PC-3 (cell line): Measurements from ENCODE around the gene ACOXL. TPM values are rescaled to one million over a fixed set of nuclear protein-coding genes. Genes with fewer than 3 reads are reported as not detected.

Source experiments
- ATAC-seq: fragments of 200-7000 bp; cut with Tn5 transposase; 2 replicates; pipeline ENCODE4 v1.9.1; 2020; ENCODE audit warnings: mild to moderate bottlenecking, moderate library complexity
- BruUV-seq: library from RNA; stranded (reverse); fragments of 400-500 nt; replicated peaks from 2 replicates; lab custom pipeline; 2021; lab: Mats Ljungman, UMichigan
- CTCF ChIA-PET: fragments of 300-600 bp; sonication (Branson Sonifier 250); formaldehyde crosslinking; loops from one replicate; lab custom pipeline; 2022; ENCODE audit warnings: antibody characterized with exemption; lab: Charles Lee
- POLR2A ChIA-PET: fragments of 300-600 bp; sonication (Branson Sonifier 250); formaldehyde crosslinking; loops from one replicate; lab custom pipeline; 2022; ENCODE audit warnings: antibody characterized with exemption; ENCODE audit not compliant: unreplicated experiment; lab: Charles Lee
- DNase-seq: peaks from one replicate; pipeline ENCODE4 v3.0.0-alpha.2; 2015
- H2AFZ ChIP-seq: fragments of 300-600 bp; sonication (generic); 2 replicates; pipeline ENCODE4 v1.6.0; 2016; ENCODE audit warnings: antibody characterized with exemption, low read length
- H3F3A ChIP-seq: fragments of 300-600 bp; sonication (generic); one replicate; pipeline ENCODE4 v1.6.0; 2017; ENCODE audit warnings: antibody characterized with exemption, low read length, control low read depth, mild to moderate bottlenecking; ENCODE audit not compliant: unreplicated experiment
- H3K27ac ChIP-seq: fragments of 300-600 bp; sonication (generic); 2 replicates; pipeline ENCODE4 v1.5.1; 2016; ENCODE audit warnings: mild to moderate bottlenecking, low read length
- H3K27me3 ChIP-seq: fragments of 300-600 bp; sonication (generic); 2 replicates; pipeline ENCODE4 v1.6.1; 2016; ENCODE audit warnings: low read length, mixed read lengths
- H3K36me3 ChIP-seq: fragments of 300-600 bp; sonication (generic); 2 replicates; pipeline ENCODE4 v1.6.1; 2016; ENCODE audit warnings: low read depth, mixed run types, low read length, mixed read lengths
- H3K4me1 ChIP-seq: fragments of 300-600 bp; sonication (generic); 2 replicates; pipeline ENCODE4 v1.5.1; 2016; ENCODE audit warnings: low read length; ENCODE audit not compliant: insufficient read depth
- H3K4me2 ChIP-seq: fragments of 300-600 bp; sonication (generic); 2 replicates; pipeline ENCODE4 v1.6.0; 2016; ENCODE audit warnings: low read length
- H3K4me3 ChIP-seq: fragments of 300-600 bp; sonication (generic); 2 replicates; pipeline ENCODE4 v1.5.1; 2016; ENCODE audit warnings: mild to moderate bottlenecking, low read length, mixed read lengths
- H3K79me2 ChIP-seq: fragments of 300-600 bp; sonication (generic); 2 replicates; pipeline ENCODE4 v1.6.1; 2017; ENCODE audit warnings: low read length, mixed read lengths
- H3K9ac ChIP-seq: fragments of 300-600 bp; sonication (generic); 2 replicates; pipeline ENCODE4 v1.6.0; 2016; ENCODE audit warnings: mild to moderate bottlenecking, low read length
- H3K9me2 ChIP-seq: fragments of 300-600 bp; sonication (generic); replicated peaks from 2 replicates; pipeline ENCODE4 v1.6.1; 2016; ENCODE audit warnings: mixed run types, low read length, mixed read lengths
- H3K9me3 ChIP-seq: fragments of 300-600 bp; sonication (generic); 2 replicates; pipeline ENCODE4 v1.6.1; 2016; ENCODE audit warnings: low read length, mixed read lengths
- H4K20me1 ChIP-seq: fragments of 300-600 bp; sonication (generic); 2 replicates; pipeline ENCODE4 v1.6.1; 2016; ENCODE audit warnings: low read length, mixed read lengths
- CTCF ChIP-seq: fragments of 300-600 bp; sonication (generic); conservative IDR thresholded peaks from 2 replicates; pipeline ENCODE4 v1.5.1; 2017; ENCODE audit warnings: antibody characterized with exemption, low read depth, mild to moderate bottlenecking, low read length
- EZH2 ChIP-seq: fragments of 300-600 bp; sonication (generic); IDR thresholded peaks from one replicate; pipeline ENCODE4 v1.6.1; 2017; ENCODE audit warnings: antibody characterized with exemption, mild to moderate bottlenecking, low read length; ENCODE audit not compliant: unreplicated experiment
- EZH2phosphoT487 ChIP-seq: fragments of 300-600 bp; sonication (generic); IDR thresholded peaks from 2 replicates; pipeline ENCODE4 v1.6.1; 2018; ENCODE audit warnings: mild to moderate bottlenecking, antibody characterized with exemption, low read length, borderline replicate concordance
- intact Hi-C: fragments of 100-400 bp; cut with micrococcal nuclease; formaldehyde crosslinking; loops from 2 replicates; pipeline ENCODE4 v1.9.0; 2023
- total RNA-seq: library from RNA; depleted of rRNA; stranded (reverse); fragments of >200 nt; gene quantifications from 2 replicates; pipeline ENCODE4 v1.2.3, GENCODE V29; 2014

The ACOXL gene
- total RNA-seq, 1 experiment from 2014 or later: 16.3 TPM

GRCh38 chr2:110772383-110772755 is 40.0 kb downstream of the ACOXL start:
- Histone ChIP-seq H3K9me2 (no peaks in the 10 kb centered on the region), H3K4me3 (no peak overlapping the region), H3K36me3 (no peaks in the 10 kb centered on the region; the same call in 1 of the 2 replicates), H3K79me2 (no peaks in the 10 kb centered on the region), H3K4me2 (no peak overlapping the region), H3F3A (no peaks in the 10 kb centered on the region), H4K20me1 (peaks cover 10% of the 10 kb centered on the region), H3K9me3 (no peaks in the 10 kb centered on the region), H3K27me3 (no peaks in the 10 kb centered on the region), H3K27ac (no peak overlapping the region), H2AFZ (no peak overlapping the region), H3K9ac (no peak overlapping the region), H3K4me1 (peaks cover 21% of the 10 kb centered on the region)
- DNase-seq (no peak), ATAC-seq (no peak)
- BruUV-seq: no TSS peak
- intact Hi-C loops: no loop called here
- TF ChIP-seq CTCF (no peak), EZH2 (no peak), EZH2phosphoT487 (no peak)
- CTCF ChIA-PET: no interaction called here
- POLR2A ChIA-PET: no interaction called here

- Histone ChIP-seq H3K27me3 (no peaks in the 10 kb centered on the region), H3K4me1 (peaks cover 21% of the 10 kb centered on the region), H3K9ac (no peak overlapping the region), H4K20me1 (peaks cover 10% of the 10 kb centered on the region), H2AFZ (no peak overlapping the region), H3K27ac (no peak overlapping the region), H3K9me3 (no peaks in the 10 kb centered on the region), H3K36me3 (no peaks in the 10 kb centered on the region; the same call in 1 of the 2 replicates), H3K79me2 (no peaks in the 10 kb centered on the region), H3K4me2 (no peak overlapping the region), H3F3A (no peaks in the 10 kb centered on the region), H3K9me2 (no peaks in the 10 kb centered on the region), H3K4me3 (no peak overlapping the region)
- DNase-seq (no peak), ATAC-seq (no peak)
- TF ChIP-seq EZH2phosphoT487 (no peak), CTCF (no peak), EZH2 (no peak)
- intact Hi-C loops: no loop called here
- ChIA-PET POLR2A (no interaction called here), CTCF (no interaction called here)
- BruUV-seq: no TSS peak
Observed at GRCh38 chr2:110773401-110773921, 41.1 kb downstream of the ACOXL start.

GRCh38 chr2:110774701-110775100 is 42.3 kb downstream of the ACOXL start:
- Histone ChIP-seq H4K20me1 (peaks cover 10% of the 10 kb centered on the region), H3K9me2 (no peaks in the 10 kb centered on the region), H3F3A (no peaks in the 10 kb centered on the region), H2AFZ (no peak overlapping the region), H3K9me3 (no peaks in the 10 kb centered on the region), H3K79me2 (no peaks in the 10 kb centered on the region), H3K9ac (no peak overlapping the region), H3K4me1 (peaks cover 21% of the 10 kb centered on the region), H3K36me3 (no peaks in the 10 kb centered on the region; the same call in 1 of the 2 replicates), H3K4me2 (no peak overlapping the region), H3K27ac (no peak overlapping the region), H3K4me3 (no peak overlapping the region), H3K27me3 (no peaks in the 10 kb centered on the region)
- intact Hi-C loops: no loop called here
- ChIA-PET CTCF (no interaction called here), POLR2A (no interaction called here)
- ATAC-seq (no peak), DNase-seq (no peak)
- no peak for TF ChIP-seq CTCF
- TF ChIP-seq EZH2phosphoT487: no peak
- TF ChIP-seq EZH2: no peak
- BruUV-seq: no TSS peak
